B cell (primary cell): ENCODE results near the gene CYFIP2. TPM values are rescaled to one million over a fixed set of nuclear protein-coding genes. Genes with fewer than 3 reads are reported as not detected.

ENCODE experiments used
- ATAC-seq: fragments of 200-7000 bp; cut with Tn5 transposase; one replicate; pipeline ENCODE4 v1.10.0; 2021; ENCODE audit warnings: low read depth, mild to moderate bottlenecking, moderate number of reproducible peaks, moderate library complexity
- CTCF ChIA-PET: fragments of 350-600 bp; sonication (Branson Sonifier 250); formaldehyde crosslinking; loops from one replicate; lab custom pipeline; 2021; ENCODE audit warnings: antibody characterized with exemption, inconsistent platforms; lab: Charles Lee
- POLR2A ChIA-PET: fragments of 350-600 bp; sonication (Branson Sonifier 250); formaldehyde crosslinking; loops from one replicate; lab custom pipeline; 2021; ENCODE audit warnings: antibody characterized with exemption; lab: Charles Lee
- DNase-seq: peaks from one replicate; pipeline ENCODE4 v3.0.0; 2013
- H2AFZ ChIP-seq: 2 replicates; pipeline ENCODE4 v1.6.1; 2012; ENCODE audit warnings: mild to moderate bottlenecking, low read depth, low read length; ENCODE audit not compliant: insufficient read depth, poor library complexity, severe bottlenecking
- H3K27ac ChIP-seq, 2 donors: 1 replicate in 1 of 2; 2 replicates in 1 of 2; pipeline ENCODE4 v1.5.1; 2012 to 2013; ENCODE audit warnings: low read length in 2 of 2, mild to moderate bottlenecking in 2 of 2, moderate library complexity in 1 of 2
- H3K27me3 ChIP-seq, 4 experiments: fragments of 200-600 bp in 1 of 4; sonication (generic) in 1 of 4; replicated peaks in 1 of 4; 1 replicate in 2 of 4; 2 replicates in 2 of 4; pipeline versions ENCODE4 v1.6.1 to v1.7.0; 2013 to 2016; ENCODE audit warnings: low read length in 3 of 4, mild to moderate bottlenecking in 2 of 4, mixed read lengths in 1 of 4, moderate library complexity in 1 of 4; ENCODE audit not compliant: insufficient read depth in 4 of 4, control insufficient read depth in 3 of 4; ENCODE audit errors: control extremely low read depth in 1 of 4
- H3K36me3 ChIP-seq, 2 experiments: replicated peaks in 1 of 2; 1 replicate in 1 of 2; 2 replicates in 1 of 2; pipeline versions ENCODE4 v1.6.1 to v1.7.1; 2013; ENCODE audit warnings: low read length in 1 of 2; ENCODE audit not compliant: insufficient read depth in 2 of 2, control insufficient read depth in 1 of 2; ENCODE audit errors: control extremely low read depth in 1 of 2, extremely low read depth in 1 of 2
- H3K4me1 ChIP-seq, 2 donors: fragments of 200-600 bp in 1 of 2; sonication (generic) in 1 of 2; 1 replicate in 1 of 2; 2 replicates in 1 of 2; pipeline versions ENCODE4 v1.5.1 to v1.6.1; 2013 to 2017; ENCODE audit warnings: low read length in 2 of 2; ENCODE audit not compliant: control insufficient read depth in 2 of 2, insufficient read depth in 2 of 2
- H3K4me2 ChIP-seq: replicated peaks from 2 replicates; pipeline ENCODE3; 2012; ENCODE audit warnings: mild to moderate bottlenecking, low read depth, low read length; ENCODE audit not compliant: poor library complexity, severe bottlenecking
- H3K4me3 ChIP-seq, 5 experiments: fragments of 200-600 bp in 1 of 5; sonication (generic) in 1 of 5; 1 replicate in 3 of 5; 2 replicates in 2 of 5; pipeline versions ENCODE4 v1.5.1 to v1.7.0; 2011 to 2016; ENCODE audit warnings: low read length in 4 of 5, mild to moderate bottlenecking in 4 of 5, low read depth in 2 of 5, control low read depth in 1 of 5, moderate library complexity in 1 of 5; ENCODE audit not compliant: insufficient read depth in 1 of 5; ENCODE audit errors: control extremely low read depth in 1 of 5, extremely low read depth in 1 of 5
- H3K79me2 ChIP-seq: fragments of 200-600 bp; sonication (generic); one replicate; pipeline ENCODE4 v1.6.0; 2016; ENCODE audit warnings: low read length; ENCODE audit not compliant: control insufficient read depth, insufficient read depth
- H3K9ac ChIP-seq: fragments of 200-600 bp; sonication (generic); 2 replicates; pipeline ENCODE4 v1.6.1; 2017; ENCODE audit warnings: mild to moderate bottlenecking, low read length, moderate library complexity
- H3K9me3 ChIP-seq, 3 donors: one replicate each; pipeline versions ENCODE4 v1.6.1 to v1.7.1; 2013; ENCODE audit warnings: low read length in 2 of 3; ENCODE audit not compliant: control insufficient read depth in 2 of 3, insufficient read depth in 1 of 3; ENCODE audit errors: control extremely low read depth in 1 of 3
- H4K20me1 ChIP-seq: 2 replicates; pipeline ENCODE4 v1.6.0; 2012; ENCODE audit warnings: mild to moderate bottlenecking, low read length; ENCODE audit not compliant: insufficient read depth, control insufficient read depth, poor library complexity, severe bottlenecking
- H3K27ac Mint-ChIP-seq: one replicate; pipeline ENCODE4 v1.8.0; 2021; ENCODE audit warnings: mixed read lengths
- H3K27me3 Mint-ChIP-seq: one replicate; pipeline ENCODE4 v1.8.0; 2021; ENCODE audit warnings: mixed read lengths
- H3K4me1 Mint-ChIP-seq: one replicate; pipeline ENCODE4 v1.8.0; 2021; ENCODE audit warnings: mixed read lengths
- H3K4me3 Mint-ChIP-seq: one replicate; pipeline ENCODE4 v1.8.0; 2021; ENCODE audit warnings: mixed read lengths
- H3K9me3 Mint-ChIP-seq: one replicate; pipeline ENCODE4 v1.8.0; 2022; ENCODE audit warnings: mixed read lengths; ENCODE audit not compliant: insufficient read depth
- EZH2 ChIP-seq: IDR thresholded peaks from 2 replicates; pipeline ENCODE4 v1.6.1; 2012; ENCODE audit warnings: borderline replicate concordance, low read depth, mild to moderate bottlenecking, moderate library complexity, low read length; ENCODE audit not compliant: insufficient read depth, poor library complexity, severe bottlenecking
- WGBS: methylation state at CpG from one replicate; pipeline ENCODE4 v1.1.5; 2013; ENCODE audit warnings: missing lambda C conversion rate; ENCODE audit not compliant: insufficient coverage; 5-methylcytosine and 5-hydroxymethylcytosine counted together
- intact Hi-C: fragments of 100-400 bp; cut with micrococcal nuclease; formaldehyde crosslinking; loops from one replicate; pipeline ENCODE4 v1.10.0; 2022
- polyA plus RNA-seq: library from polyadenylated mRNA; depleted of rRNA; stranded (reverse); fragments of >200 nt; gene quantifications from 2 replicates; pipeline ENCODE4 v1.2.3, GENCODE V29; 2012
- total RNA-seq, 2 donors: library from RNA; stranded (reverse); fragments of 120-200 nt in 1 of 2; gene quantifications; 1 replicate in 1 of 2; 2 replicates in 1 of 2; pipeline versions ENCODE4 v1.2.3 to v1.2.4, GENCODE V29; 2013 to 2022
- TF ChIP-seq, protein P1 (sequence below): fragments of 200-600 bp; IDR thresholded peaks from one replicate; pipeline ENCODE4 v1.8.0; 2022; ENCODE audit warnings: antibody characterized with exemption, mild to moderate bottlenecking

Gene CYFIP2
- total and polyA plus RNA-seq, 2 donors (not counting 1 experiment from before 2014, with no cell fraction given) = 231 to 663 TPM

DNA sequence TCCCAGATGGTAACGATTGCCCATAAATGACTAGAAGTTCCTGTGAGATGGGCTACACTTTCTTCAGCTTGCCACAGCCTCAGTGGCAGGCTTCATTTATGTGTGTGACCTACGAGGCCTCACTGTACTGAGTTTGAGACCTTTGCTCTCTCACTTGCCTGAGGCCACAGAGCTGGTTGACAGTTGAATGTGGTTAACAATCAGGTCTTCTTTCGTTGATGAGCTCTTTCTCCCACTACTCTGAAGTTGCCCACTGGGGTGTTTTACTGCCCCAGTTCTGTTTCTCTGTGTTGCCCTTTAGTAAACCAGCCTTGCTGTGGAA is 70.5 kb downstream of the CYFIP2 start:
- no peaks in the 10 kb centered on the region for H3K9me3 ChIP-seq
- ChIA-PET POLR2A (no interaction called here), CTCF (interaction anchor here (1.1 to 2.2 kb wide), 8 partner anchors 9 to 407 kb away, joined by 3 to 14 read pairs (median 4); partner anchors contain the start of gene LSM11)
- H3K4me1 ChIP-seq = no peaks in the 10 kb centered on the region
- ATAC-seq = no peak
- no peaks in the 10 kb centered on the region for H3K27me3 ChIP-seq
- Mint-ChIP-seq H3K27me3 (no peaks in the 10 kb centered on the region), H3K4me1 (no peaks in the 10 kb centered on the region), H3K27ac (no peak overlapping the region), H3K9me3 (no peaks in the 10 kb centered on the region), H3K4me3 (no peak overlapping the region)
- WGBS = 100% methylated on average over 2 of the region's 3 CpGs
- H3K9ac ChIP-seq = no peak overlapping the region
- H3K4me3 ChIP-seq = no peak overlapping the region
- peaks cover 1% of the 10 kb centered on the region for H4K20me1 ChIP-seq
- no peak overlapping the region for H3K27ac ChIP-seq
- no peaks in the 10 kb centered on the region for H3K79me2 ChIP-seq
- TF ChIP-seq, protein P1, sequence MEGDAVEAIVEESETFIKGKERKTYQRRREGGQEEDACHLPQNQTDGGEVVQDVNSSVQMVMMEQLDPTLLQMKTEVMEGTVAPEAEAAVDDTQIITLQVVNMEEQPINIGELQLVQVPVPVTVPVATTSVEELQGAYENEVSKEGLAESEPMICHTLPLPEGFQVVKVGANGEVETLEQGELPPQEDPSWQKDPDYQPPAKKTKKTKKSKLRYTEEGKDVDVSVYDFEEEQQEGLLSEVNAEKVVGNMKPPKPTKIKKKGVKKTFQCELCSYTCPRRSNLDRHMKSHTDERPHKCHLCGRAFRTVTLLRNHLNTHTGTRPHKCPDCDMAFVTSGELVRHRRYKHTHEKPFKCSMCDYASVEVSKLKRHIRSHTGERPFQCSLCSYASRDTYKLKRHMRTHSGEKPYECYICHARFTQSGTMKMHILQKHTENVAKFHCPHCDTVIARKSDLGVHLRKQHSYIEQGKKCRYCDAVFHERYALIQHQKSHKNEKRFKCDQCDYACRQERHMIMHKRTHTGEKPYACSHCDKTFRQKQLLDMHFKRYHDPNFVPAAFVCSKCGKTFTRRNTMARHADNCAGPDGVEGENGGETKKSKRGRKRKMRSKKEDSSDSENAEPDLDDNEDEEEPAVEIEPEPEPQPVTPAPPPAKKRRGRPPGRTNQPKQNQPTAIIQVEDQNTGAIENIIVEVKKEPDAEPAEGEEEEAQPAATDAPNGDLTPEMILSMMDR = no peak
- H2AFZ ChIP-seq = no peak overlapping the region
- no peak overlapping the region for H3K4me2 ChIP-seq
- intact Hi-C loops = no loop called here
- DNase-seq = no peak
- peaks cover 6 to 97% of the 10 kb centered on the region in 2 experiments for H3K36me3 ChIP-seq

DNA sequence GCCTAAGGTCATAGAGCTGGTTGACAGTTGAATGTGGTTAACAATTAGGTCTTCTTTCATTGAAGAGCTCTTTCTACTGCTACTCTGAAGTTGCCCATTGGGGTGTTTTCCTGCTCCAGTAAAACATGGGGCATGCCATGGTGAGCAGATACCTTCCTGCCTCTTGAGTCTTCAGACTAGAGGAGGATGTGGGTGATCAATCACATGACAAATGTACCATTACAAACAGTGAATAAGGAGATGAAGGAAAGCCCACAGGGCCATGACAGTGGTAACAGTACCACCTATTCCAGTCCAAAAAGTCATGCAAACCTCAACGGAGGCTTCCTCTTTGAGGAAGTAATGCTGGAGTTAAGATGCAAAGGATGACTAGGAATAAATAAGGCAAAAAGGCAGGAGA is 73.5 kb downstream of the CYFIP2 start:
- Mint-ChIP-seq H3K4me3 (no peak overlapping the region), H3K9me3 (no peaks in the 10 kb centered on the region), H3K27me3 (no peaks in the 10 kb centered on the region), H3K4me1 (no peaks in the 10 kb centered on the region), H3K27ac (no peak overlapping the region)
- Histone ChIP-seq H2AFZ (no peak overlapping the region), H3K27me3 (no peaks in the 10 kb centered on the region), H4K20me1 (peaks cover 17% of the 10 kb centered on the region), H3K4me3 (no peak overlapping the region), H3K4me2 (no peak overlapping the region), H3K36me3 (peaks cover 17 to 97% of the 10 kb centered on the region in 2 experiments), H3K4me1 (no peaks in the 10 kb centered on the region), H3K79me2 (no peaks in the 10 kb centered on the region), H3K9ac (no peak overlapping the region), H3K27ac (no peak overlapping the region), H3K9me3 (no peaks in the 10 kb centered on the region)
- WGBS = 100% methylated on average over 1 of the region's 1 CpG
- DNase-seq (no peak), ATAC-seq (no peak)
- CTCF ChIA-PET = interaction anchor here (1.1 kb wide), 1 partner anchor 13 kb away, joined by 5 read pairs; no protein-coding TSS in a partner anchor
- intact Hi-C loops = no loop called here
- POLR2A ChIA-PET = no interaction called here
- no peak for TF ChIP-seq EZH2
- TF ChIP-seq, protein P1 = no peak
